GM19463 (cell line): ENCODE measurements around the gene SH3BP5.

ENCODE experiments used
- ATAC-seq: cut with Tn5 transposase; IDR thresholded peaks from one replicate; pipeline ENCODE4 v1.9.1; 2021; ENCODE audit warnings: mild to moderate bottlenecking, moderate library complexity; ENCODE audit not compliant: unreplicated experiment

The SH3BP5 gene

DNA sequence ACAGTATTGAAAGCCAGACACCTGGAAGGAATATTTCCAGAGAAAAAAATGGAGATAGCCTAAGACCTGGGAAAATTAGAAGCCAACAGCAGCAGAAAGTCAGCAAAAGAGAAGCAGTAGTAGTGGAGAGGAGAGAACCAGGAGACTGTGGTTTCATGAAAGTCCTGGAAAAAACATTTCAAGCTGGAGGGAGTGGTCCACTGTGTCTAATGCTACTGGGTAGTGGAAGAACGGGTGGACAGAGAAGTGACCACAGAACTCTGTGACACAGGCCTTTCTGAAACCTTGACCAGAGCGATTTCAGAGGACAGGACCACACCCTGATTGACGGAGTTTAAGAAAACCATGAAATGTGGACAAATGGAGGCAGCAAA, 15.3 kb upstream of the SH3BP5 start:
- ATAC-seq, result no peak

DNA sequence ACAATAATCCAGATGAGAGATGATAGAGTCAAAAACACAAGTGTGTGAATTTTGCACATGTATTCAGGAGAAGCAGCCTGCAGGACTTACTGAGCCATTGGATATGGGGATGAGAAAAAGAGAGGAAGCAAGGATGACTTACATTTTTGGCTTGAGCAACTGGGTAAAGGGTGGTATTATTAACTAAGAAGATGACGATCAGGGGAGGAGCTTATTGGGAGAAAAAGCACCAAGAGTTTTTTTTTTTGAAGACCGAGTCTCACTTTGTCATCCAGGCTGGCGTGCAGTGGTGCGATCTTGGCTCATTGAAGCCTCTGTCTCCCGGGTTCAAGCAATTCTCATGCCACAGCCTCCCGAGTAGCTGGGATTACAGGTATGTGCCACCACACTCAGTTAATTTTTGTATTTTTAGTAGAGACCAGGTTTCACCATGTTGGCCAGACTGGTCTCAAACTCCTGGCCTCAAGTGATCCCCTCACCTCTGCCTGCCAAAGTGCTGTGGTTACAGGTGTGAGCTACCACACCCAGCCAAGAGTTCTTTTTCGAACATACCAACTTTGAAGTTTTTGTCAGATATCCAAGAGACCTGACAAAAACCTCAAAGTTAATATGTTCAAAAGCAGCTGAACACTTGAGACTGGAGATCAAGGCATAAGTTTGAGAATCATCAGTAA, 14.8 kb upstream of the SH3BP5 start:
- no peak for ATAC-seq

DNA sequence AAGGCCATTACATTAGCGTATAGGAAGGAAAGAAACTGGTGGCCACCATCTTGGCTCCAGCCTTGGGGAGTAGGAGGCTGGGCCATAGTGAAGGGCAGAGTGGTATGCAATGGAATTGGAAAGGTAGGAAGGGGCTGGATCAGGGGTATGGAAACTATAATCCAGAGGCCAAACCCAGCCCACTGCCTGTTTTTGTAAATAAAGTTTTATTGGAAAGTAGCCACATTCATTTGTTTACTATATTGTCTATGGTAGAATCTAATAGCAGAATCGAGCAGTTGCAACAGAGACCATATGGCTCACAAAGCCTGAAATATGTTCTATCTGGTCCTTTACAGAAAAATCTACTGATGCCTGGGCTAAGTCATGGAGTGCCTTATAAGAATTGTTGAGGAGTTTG, 14.1 kb upstream of the SH3BP5 start:
- no peak for ATAC-seq

DNA sequence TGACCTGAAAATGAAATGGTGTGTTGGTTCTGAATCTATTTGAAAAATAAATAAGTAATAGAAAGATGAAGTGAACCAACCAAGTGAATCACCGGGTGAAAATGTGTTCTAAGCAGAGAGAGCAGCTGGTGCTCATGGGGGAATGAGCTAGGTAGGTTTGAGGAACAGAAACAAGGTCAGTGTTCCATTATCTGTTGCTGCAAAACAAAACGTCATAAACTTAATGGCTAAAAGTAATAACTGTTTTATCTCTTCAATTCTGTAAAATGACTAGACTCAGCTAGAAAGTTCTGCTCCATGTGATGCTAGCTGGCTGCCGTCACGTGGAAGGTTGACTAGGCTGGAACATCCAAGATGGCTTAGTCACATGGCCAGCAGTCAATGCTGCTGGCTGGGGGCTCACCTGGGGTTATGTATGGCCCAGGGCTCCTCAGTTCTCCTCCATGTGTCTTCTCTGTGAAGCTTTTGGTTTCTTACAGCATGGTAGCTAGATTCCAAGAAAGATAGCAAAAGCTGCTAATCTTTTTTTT, 13.3 kb upstream of the SH3BP5 start:
- peak; percentile 88 for ATAC-seq

DNA sequence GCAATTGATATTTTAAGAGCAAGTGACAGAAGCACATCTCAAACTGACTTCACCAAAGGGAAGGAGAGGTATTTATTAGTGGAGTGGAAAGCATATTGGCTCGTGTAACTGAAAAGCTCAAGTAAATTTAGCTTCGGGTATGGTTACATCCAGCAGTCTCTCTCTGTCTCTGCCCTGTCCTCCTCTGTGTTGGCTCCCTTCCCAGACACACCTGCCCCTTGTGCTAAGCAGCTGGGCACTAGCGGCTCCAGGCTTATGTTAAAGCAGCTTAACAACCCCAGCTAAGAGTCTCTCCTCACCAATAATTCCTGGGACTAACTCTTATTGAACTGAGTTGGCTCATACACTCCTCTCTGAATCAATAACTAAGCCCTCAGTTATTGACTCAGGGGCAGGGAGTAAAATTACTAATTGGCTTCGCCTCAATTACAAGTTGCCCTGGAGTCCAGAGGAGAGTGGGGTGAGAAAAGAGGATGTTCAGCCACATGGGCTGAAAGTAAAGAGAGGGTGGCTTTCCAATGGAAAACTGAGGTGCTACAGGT, 12.8 kb upstream of the SH3BP5 start:
- ATAC-seq, result peak; percentile 24

DNA sequence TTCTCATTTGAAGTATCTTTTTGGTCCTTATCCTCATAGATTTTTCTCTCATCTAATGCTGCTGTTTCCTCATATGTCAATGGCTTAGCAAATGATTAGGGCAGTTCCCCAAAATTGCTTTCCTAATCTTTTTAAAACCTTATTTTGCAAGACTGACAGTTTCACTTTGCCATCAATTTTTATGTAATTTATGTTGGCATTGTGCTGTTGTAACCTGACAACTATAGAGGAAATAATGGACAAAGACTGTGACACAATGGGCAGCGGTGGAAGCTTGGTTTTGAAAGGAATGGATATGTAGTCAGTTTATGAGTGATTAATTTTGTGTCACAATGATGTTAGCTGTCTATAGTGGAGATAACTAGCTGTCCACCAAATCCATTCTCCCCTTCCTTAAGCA, 10.6 kb upstream of the SH3BP5 start:
- no peak for ATAC-seq

DNA sequence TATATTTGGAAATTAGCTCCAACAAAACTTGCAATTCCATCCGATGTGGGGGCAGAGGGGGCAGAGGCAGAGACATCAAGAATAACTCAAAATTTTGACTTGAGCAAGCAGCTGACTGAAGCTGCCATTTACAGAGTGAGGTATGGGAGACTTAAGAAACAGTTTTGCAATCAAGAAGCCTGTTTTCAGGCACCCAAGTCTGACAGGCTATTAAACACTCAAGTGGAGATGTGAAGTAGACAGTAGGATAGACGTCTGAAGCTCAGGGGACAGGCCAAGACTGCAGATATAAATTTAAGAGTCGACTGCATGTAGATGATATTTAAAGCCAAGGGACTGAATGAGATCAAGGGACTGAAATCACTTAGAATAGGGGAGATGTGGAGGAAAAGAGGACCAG, 9.9 kb upstream of the SH3BP5 start:
- ATAC-seq, result no peak

DNA sequence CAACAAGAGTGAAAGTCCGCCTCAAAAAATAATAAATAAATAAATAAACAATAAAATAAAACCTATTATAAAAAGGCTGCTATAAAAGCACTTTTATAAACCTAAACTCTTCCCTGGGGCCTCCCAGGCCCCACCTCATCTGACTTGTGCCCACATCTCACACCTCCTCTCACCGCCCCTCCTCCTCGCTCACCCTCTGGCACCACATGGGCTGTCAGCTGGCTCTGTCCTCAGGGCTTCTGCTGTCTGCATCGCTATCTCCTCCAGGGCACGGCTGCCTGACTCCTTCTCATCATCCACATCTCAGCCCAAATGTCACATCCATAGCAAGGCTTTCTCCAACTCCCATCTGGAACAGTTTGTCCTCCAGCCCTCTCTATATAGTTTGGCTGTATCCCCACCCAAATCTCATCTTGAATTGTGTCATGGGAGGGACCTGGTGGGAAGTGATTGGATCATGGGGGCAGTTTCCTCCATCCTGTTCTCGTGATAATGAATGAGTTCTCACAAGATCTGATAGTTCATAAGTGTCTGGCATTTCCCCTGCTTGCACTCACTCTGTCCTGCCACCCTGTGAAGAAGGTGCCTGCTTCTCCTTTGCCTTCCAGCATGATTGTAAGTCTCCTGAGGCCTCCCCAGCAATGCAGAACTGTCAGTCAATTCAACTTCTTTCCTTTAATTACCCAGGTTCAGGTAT, 8.8 kb upstream of the SH3BP5 start:
- no peak for ATAC-seq

DNA sequence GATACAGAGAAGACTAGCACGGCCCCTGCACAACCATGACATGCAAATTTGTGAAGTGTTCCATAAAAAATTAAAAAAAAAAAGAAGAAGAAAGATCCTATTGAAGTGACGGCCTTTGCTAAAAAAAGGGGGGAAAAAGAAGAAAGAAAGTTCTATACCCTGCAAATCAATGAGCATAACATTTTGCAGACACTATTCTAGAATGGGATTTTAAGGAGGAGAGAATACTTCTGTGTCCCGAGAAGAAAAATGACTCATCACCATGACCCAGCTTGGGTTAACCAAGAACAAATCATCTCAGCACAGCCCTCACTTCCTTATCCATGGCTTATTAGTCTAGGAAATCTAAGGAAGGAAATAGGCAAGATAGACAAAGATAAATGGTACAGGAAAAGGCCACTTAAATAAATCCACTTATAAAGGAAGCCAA, 7.4 kb upstream of the SH3BP5 start:
- ATAC-seq, result no peak

DNA sequence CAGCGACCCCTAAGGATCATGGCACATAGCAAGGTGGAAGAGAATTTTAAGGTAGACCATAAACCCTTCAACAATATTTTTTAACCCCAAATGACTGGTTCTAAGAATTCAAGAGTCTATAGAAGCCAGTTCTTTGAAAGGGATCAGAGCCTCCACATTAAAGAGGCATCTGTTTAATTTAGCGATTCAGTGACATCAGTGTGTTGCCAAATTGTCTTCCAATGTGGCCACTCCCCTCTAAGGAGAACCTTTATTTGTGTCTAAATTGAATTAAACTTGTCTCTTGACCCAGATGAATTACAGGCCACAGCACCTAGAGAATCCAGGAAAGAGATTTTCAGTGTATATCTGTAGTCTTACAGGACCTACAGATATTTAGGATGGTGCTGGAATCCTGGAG, 6.6 kb upstream of the SH3BP5 start:
- ATAC-seq, result no peak

DNA sequence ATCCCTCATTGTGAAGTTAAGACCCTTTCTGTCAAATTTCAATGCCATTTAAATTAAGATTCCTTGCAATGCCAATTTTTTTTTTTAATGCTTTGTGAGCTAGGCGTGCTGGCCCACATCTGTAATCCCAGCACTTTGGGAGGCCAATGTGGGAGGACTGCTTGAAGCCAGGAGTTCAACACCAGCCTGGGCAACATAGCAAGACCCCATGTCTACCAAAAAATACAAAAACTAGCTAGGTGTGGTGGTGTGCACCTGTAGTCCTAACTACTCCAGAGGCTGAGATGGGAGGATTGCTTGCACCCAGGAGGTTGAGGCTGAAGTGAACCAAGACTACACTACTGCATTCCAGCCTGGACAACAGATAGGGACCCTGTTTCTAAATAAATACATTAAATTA, 5.6 kb upstream of the SH3BP5 start:
- ATAC-seq, result no peak

DNA sequence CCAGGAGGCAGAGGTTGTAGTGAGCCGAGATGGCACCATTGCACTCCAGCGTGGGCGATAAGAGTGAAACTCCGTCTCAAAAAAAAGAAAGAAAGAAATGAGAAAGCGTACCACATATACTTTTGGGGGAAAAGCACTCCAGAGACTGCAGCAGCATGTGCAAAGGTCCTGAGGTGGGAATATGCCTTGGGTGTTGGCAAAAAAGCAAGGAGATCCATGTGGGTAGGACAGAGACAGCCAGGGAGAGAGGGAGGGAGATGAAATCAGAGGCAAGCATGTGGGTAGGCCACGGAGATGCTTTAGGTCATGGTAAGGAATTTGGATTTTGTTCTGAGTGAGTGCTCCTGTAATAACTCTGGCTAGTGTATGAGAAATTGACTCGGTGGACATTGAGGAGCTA, 3.7 kb upstream of the SH3BP5 start:
- no peak for ATAC-seq

DNA sequence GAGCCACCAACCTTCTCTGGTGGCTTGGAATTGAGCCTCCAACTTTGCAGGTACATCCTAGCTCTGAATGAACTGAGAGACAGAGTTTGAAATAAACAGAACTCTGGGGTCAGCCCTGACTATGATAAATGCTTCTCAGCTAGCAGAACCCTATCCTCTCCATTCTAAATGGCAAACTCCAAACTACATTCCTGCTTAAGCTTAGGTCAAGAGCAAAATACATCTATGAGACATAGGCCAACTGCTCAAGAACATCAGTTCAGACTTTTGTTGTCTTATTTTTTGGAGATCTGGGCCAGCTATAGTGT, 1.5 kb upstream of the SH3BP5 start:
- no peak for ATAC-seq

DNA sequence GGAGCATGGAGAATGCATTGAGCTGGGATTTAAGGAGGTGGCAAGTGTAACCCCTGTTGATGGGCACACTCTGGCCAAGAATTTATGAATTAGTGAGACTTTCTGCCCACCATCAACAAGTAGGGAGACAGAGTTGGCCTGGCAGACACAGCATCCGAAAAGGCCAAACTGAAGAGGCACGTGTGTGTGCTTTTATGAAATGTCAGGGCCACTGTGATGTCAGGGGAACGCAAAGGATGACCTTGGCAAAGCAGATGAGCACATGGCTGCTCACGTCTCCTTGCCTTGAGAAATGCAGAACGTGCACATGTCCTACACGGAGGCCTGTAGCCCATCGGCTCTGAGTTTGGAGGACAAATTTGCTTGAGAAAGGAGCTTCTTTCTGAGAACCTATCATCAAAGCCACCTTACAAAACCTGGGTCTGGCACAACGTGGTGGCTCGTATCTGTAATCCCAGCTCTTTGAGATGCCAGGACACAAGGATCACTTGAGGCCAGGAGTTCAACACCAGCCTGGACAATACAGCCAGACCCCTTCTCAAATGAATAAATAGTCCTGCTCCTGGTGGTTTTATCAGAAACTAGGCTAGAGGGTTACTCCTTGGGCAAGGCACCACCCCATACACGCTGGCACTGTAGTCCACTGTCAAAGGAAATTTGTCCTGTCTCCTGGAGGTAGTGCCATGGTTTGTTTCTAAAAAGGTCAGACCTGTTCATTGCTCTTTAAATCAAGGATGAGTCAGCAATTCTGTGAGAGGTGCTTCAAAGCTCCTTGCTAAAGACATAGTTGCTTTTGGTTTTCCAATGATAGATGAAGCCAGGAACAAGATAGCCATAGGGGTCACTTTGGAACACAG, 941 bp upstream of the SH3BP5 start:
- no peak for ATAC-seq

DNA sequence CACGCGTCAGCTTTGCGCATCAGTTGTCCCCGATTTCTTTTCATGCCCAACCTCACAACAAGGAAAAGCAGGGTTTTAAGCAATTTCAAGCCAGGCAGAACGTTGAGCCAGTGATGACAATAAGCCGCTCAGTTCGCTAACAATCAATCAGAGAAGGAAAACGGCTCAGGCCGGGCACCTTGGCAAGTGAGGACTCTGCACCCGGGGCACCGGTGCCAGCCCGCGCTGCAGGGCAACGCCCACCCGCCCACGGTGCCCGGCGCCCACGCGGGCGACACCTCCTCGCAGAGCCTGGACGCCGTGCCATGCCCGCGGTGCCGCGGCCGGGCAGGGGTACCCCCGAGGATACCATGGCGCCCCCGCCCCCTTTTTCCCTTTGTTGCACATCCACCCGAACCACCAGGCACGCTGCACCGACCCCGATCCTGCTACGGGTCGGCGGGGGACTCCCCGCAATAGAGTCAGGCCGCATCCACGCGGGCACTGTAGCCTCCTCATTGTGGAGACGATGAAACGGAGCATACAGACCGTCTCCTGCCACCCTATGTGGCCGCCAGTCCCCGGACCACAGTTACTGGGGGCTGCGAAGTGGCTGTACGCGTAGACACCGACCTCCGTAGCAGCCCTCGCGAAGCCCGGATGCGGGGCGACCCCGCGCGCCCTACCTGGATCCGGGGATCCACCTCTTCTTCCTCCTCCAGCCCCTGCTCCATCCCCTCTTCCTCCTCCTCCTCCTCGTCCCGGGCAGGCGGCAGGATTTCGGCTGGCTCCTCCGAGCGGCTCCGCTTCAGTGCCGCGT, 581 bp downstream of the SH3BP5 start:
- peak; percentile 30 for ATAC-seq

DNA sequence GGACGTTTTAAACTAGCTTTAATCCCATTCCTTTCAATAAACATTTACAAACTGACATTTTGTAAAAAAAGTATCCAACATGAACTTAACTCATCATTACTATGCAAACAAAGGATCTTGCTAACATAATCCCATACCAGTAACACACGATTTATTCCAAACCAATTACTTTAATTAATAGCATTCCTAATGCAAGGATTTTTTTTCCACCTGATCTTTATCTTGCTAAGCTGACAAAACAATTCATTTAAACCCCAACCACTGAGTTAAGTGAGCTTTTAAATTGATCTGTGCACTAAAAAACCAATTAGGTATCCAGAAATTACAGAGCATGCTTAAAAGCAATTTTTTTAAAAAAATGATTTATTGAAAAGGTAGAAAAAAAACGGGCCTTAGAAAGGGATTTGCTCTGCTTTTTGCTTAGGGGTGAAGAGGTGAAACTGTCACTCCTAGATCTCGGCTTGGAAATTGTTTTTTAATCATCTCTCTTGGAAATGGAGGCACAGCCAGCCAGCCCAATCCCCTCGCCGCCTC, 1.2 kb downstream of the SH3BP5 start:
- no peak for ATAC-seq

DNA sequence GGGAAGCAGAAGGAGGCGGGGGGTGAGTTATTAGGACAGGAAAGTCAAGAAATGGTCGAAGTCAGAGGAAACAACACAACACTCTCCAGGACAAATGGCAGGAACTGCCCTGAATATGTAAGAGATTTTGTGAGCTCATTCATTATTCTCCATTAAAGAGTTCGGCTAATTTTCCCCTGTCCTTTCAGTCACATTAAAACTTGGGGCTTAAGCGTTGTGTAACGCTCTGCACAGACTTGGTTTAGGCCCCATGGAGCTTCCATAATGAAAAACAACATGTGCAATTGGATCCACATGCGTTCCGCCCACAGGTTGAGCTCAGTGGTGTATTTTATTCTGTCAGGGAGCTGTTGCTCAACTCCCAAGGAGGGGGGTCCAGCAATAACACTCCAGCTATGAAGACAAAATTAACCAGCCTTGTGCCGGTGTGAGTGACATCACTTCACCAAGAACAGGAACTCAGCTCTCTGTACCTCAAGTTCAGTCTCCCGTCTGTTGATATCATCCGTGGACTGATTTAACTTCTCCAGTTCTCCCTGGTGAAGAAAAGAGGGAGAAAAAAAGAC, 2.3 kb downstream of the SH3BP5 start:
- ATAC-seq, result no peak

DNA sequence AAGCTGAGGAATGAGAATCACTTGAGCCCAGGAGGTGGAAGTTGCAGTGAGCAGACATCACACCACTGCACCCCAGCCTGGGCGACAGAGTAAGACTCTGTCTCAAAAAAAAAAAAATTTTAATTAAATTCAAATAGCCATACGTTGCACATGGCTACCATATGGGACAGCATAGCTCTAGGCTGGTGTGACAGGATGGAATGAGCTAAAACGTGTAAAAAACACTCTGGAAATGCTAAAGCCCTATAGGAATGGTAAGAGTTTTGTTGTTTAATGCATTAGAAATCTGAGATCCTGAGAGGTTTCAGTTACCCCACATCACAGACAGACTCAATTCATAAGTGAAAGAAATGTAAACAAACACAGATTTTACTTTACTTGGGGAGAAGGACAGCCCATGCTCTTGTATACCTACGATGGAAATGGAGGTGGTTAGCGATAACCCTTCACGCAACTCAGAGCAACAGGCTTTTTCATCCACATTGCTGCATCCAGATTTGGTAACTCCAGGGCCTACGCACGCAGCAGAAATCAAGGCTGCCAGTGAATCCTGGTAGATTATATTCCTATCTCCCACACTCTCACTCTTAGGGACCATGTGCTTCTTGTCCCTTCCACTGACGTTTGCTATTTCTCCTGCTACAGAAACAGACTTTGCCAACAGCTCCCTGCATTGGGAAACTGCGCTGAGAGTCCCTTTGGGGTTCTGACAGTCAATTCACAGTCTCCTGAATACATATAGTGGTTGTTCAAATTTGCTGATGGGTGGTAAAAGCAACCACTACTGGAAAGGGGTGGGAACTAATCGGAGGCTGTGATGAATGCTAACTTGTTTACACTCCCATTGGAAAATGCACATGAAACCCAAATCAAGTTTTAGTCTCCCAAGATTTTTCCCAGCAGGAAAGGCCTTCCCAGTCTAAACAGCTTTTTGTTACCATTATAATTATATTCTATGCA, 3.1 kb downstream of the SH3BP5 start:
- no peak for ATAC-seq

DNA sequence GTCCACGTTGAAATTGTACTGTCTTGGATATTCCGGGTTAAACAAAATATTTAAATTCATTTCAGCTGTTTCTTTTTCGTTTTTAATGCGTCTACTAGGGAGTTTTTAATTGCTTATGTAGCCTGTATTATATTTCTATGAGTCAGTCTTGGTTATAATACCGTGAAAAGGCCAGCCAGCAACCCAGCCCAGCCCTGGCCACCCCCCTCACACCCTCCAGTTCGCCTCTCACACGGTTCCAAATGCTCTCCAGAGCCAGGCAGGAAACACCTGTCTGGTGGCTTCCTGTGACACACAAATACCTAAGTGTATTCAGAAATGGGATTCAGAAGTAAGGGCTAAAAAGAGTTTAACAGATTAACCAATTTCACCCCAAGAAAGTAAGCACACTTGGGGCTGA, 4.4 kb downstream of the SH3BP5 start:
- ATAC-seq, result no peak
